ENCODE measurements around the gene CLOCK. TPM values are rescaled to one million over a fixed set of nuclear protein-coding genes. Genes with fewer than 3 reads are reported as not detected.
A peak's percentile ranks its signal among the peaks of the same experiment; 100 is the strongest.

The CLOCK gene
- total and polyA plus RNA-seq, 2 of the 13 experiments (the other 11 are each of a cell fraction or from before 2014, with no cell fraction given): 8.8 to 13.5 TPM

- TF ChIP-seq ZNF572 (CRISPR knock-in tag; IDR thresholded peaks at IDR 0.05) (no peak), GABPB1 (CRISPR knock-in tag; IDR thresholded peaks at IDR 0.05) (peak; percentile 93), ZNF784 (CRISPR knock-in tag; IDR thresholded peaks at IDR 0.05; ENCODE audit: borderline replicate concordance) (peak; percentile 63; the same call in 1 of the 2 replicates), HNRNPK (IDR thresholded peaks at IDR 0.05; ENCODE audit: low read depth, low read length, poor library complexity, severe bottlenecking) (no peak), ZNF674 (CRISPR knock-in tag; IDR thresholded peaks at IDR 0.05; ENCODE audit: low read depth) (no peak), CTCF (CRISPR knock-in tag; IDR thresholded peaks at IDR 0.05) (peak; percentile 26; the same call in 1 of the 2 replicates), ZBTB7A (CRISPR knock-in tag; IDR thresholded peaks at IDR 0.05) (no peak), SMARCE1 (IDR thresholded peaks at IDR 0.05; ENCODE audit: borderline replicate concordance) (no peak), AHDC1 (CRISPR knock-in tag; IDR thresholded peaks at IDR 0.05; ENCODE audit: borderline replicate concordance) (no peak), ZNF749 (CRISPR knock-in tag; IDR thresholded peaks at IDR 0.05; ENCODE audit: borderline replicate concordance) (0 out of 2 replicates have a peak, but pooled peaks have one; percentile 52), KDM2A (CRISPR knock-in tag; IDR thresholded peaks at IDR 0.05; ENCODE audit: borderline replicate concordance, low read depth) (peak; percentile 86), ZNF136 (CRISPR knock-in tag; IDR thresholded peaks at IDR 0.05; ENCODE audit: low read depth) (no peak), MAFF (IDR thresholded peaks at IDR 0.05; ENCODE audit: low read depth, low read length) (no peak), ZNF317 (CRISPR knock-in tag; IDR thresholded peaks at IDR 0.05) (0 out of 2 replicates have a peak, but pooled peaks have one; percentile 21)
- TF ChIP-seq, protein P1, sequence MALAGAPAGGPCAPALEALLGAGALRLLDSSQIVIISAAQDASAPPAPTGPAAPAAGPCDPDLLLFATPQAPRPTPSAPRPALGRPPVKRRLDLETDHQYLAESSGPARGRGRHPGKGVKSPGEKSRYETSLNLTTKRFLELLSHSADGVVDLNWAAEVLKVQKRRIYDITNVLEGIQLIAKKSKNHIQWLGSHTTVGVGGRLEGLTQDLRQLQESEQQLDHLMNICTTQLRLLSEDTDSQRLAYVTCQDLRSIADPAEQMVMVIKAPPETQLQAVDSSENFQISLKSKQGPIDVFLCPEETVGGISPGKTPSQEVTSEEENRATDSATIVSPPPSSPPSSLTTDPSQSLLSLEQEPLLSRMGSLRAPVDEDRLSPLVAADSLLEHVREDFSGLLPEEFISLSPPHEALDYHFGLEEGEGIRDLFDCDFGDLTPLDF (CRISPR knock-in tag; IDR thresholded peaks at IDR 0.05): peak; percentile 60
- TF ChIP-seq, protein P2, sequence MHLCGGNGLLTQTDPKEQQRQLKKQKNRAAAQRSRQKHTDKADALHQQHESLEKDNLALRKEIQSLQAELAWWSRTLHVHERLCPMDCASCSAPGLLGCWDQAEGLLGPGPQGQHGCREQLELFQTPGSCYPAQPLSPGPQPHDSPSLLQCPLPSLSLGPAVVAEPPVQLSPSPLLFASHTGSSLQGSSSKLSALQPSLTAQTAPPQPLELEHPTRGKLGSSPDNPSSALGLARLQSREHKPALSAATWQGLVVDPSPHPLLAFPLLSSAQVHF (CRISPR knock-in tag; IDR thresholded peaks at IDR 0.05): no peak
- TF ChIP-seq, protein P3, sequence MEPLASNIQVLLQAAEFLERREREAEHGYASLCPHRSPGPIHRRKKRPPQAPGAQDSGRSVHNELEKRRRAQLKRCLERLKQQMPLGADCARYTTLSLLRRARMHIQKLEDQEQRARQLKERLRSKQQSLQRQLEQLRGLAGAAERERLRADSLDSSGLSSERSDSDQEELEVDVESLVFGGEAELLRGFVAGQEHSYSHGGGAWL (CRISPR knock-in tag; IDR thresholded peaks at IDR 0.05): peak; percentile 46; the same call in 1 of the 2 replicates
Observed at GRCh38 chr4:55545641-55546505, 836 bp downstream of the CLOCK start (continued).
